SK-N-SH (cell line): ENCODE results near the gene JPT2. TPM values are rescaled to one million over a fixed set of nuclear protein-coding genes. Genes with fewer than 3 reads are reported as not detected.

Experiments used
- CTCF ChIA-PET: fragments of 300-600, 350-600 bp; formaldehyde crosslinking; extraction: SDS; loops from one replicate; lab custom pipeline; 2021; lab: Yijun Ruan, JAX
- POLR2A ChIA-PET: fragments of 350-600 bp; sonication (Branson Sonifier 250); formaldehyde crosslinking; extraction: SDS; loops from one replicate; lab custom pipeline; 2020; ENCODE audit warnings: antibody characterized with exemption, inconsistent platforms; lab: Yijun Ruan, JAX
- DNase-seq: peaks from one replicate; pipeline ENCODE4 v3.0.0; 2012
- H2AFZ ChIP-seq: fragments of 200-600 bp; sonication (generic); 2 replicates; pipeline ENCODE4 v1.8.1; 2016; ENCODE audit warnings: antibody characterized with exemption, mild to moderate bottlenecking, low read depth
- H3F3A ChIP-seq: fragments of 200-600 bp; sonication (generic); replicated peaks from 2 replicates; pipeline ENCODE3; 2016; ENCODE audit warnings: antibody characterized with exemption, mild to moderate bottlenecking; ENCODE audit not compliant: insufficient read depth
- H3K27ac ChIP-seq, 2 experiments: fragments of 200-500 bp in 1 of 2; fragments of 200-600 bp in 1 of 2; sonication (Bioruptor generic) in 1 of 2; sonication (generic), shearing (Covaris generic) in 1 of 2; 2 replicates each; pipeline versions ENCODE4 v1.5.1 to v1.6.1; 2014 to 2016; ENCODE audit warnings: low read depth in 2 of 2, inconsistent platforms in 1 of 2, low read length in 1 of 2, mild to moderate bottlenecking in 1 of 2, mixed read lengths in 1 of 2
- H3K27me3 ChIP-seq: fragments of 200-600 bp; sonication (generic), shearing (Covaris generic); 2 replicates; pipeline ENCODE4 v1.6.1; 2016; ENCODE audit warnings: mixed run types; ENCODE audit not compliant: insufficient read depth
- H3K36me3 ChIP-seq, 2 experiments: fragments of 200-500 bp in 1 of 2; fragments of 200-600 bp in 1 of 2; sonication (Bioruptor generic) in 1 of 2; sonication (generic) in 1 of 2; replicated peaks in 1 of 2; 2 replicates each; pipeline versions ENCODE3 to v1.5.1; 2014 to 2016; ENCODE audit warnings: low read length in 1 of 2, mild to moderate bottlenecking in 1 of 2; ENCODE audit not compliant: insufficient read depth in 2 of 2, control insufficient read depth in 1 of 2
- H3K4me1 ChIP-seq, 2 experiments: fragments of 200-500 bp in 1 of 2; fragments of 200-600 bp in 1 of 2; sonication (Bioruptor generic) in 1 of 2; sonication (generic), shearing (Covaris generic) in 1 of 2; 2 replicates each; pipeline versions ENCODE4 v1.5.1 to v1.6.1; 2014 to 2016; ENCODE audit warnings: low read depth in 1 of 2, low read length in 1 of 2, mixed run types in 1 of 2; ENCODE audit not compliant: insufficient read depth in 2 of 2, control insufficient read depth in 1 of 2
- H3K4me2 ChIP-seq: fragments of 200-600 bp; sonication (generic), shearing (Covaris generic); 2 replicates; pipeline ENCODE4 v1.6.1; 2017; ENCODE audit warnings: mixed run types
- H3K4me3 ChIP-seq, 2 experiments: fragments of 200-500 bp in 1 of 2; fragments of 200-600 bp in 1 of 2; sonication (Bioruptor generic) in 1 of 2; sonication (generic), shearing (Covaris generic) in 1 of 2; 2 replicates each; pipeline versions ENCODE4 v1.5.1 to v1.8.1; 2014 to 2016; ENCODE audit warnings: low read depth in 2 of 2, inconsistent platforms in 1 of 2, low read length in 1 of 2, mild to moderate bottlenecking in 1 of 2, mixed read lengths in 1 of 2, moderate library complexity in 1 of 2
- H3K79me2 ChIP-seq: fragments of 200-600 bp; sonication (generic); 2 replicates; pipeline ENCODE4 v1.8.1; 2017; ENCODE audit warnings: mild to moderate bottlenecking; ENCODE audit not compliant: insufficient read depth
- H3K9ac ChIP-seq: fragments of 200-600 bp; sonication (generic); 2 replicates; pipeline ENCODE4 v1.6.1; 2017; ENCODE audit warnings: mixed run types
- H3K9me2 ChIP-seq: fragments of 200-600 bp; sonication (generic); 2 replicates; pipeline ENCODE4 v1.6.1; 2017; ENCODE audit warnings: mixed run types
- H3K9me3 ChIP-seq: fragments of 200-600 bp; sonication (generic); 2 replicates; pipeline ENCODE4 v1.6.1; 2017; ENCODE audit warnings: mixed run types, mild to moderate bottlenecking, moderate library complexity
- H4K20me1 ChIP-seq: fragments of 200-600 bp; sonication (generic); 2 replicates; pipeline ENCODE4 v1.6.1; 2017; ENCODE audit warnings: mild to moderate bottlenecking, mixed run types; ENCODE audit not compliant: insufficient read depth
- CHD2 ChIP-seq: fragments of 150-350 bp; IDR thresholded peaks from 2 replicates; pipeline ENCODE4 v1.6.1; 2018; ENCODE audit warnings: low read length; ENCODE audit not compliant: partially characterized antibody
- ELF1 ChIP-seq: IDR thresholded peaks from 2 replicates; pipeline ENCODE4 v1.4.0; 2012
- EP300 ChIP-seq, 2 experiments: IDR thresholded peaks; 2 replicates each; pipeline versions ENCODE4 v1.4.0 to v1.6.1; 2012; ENCODE audit warnings: borderline replicate concordance in 1 of 2, low read depth in 1 of 2, low read length in 1 of 2
- MXI1 ChIP-seq: IDR thresholded peaks from 2 replicates; pipeline ENCODE4 v1.6.1; 2012; ENCODE audit warnings: mild to moderate bottlenecking, low read depth, low read length, improper control_type of control experiment
- NFIC ChIP-seq: IDR thresholded peaks from 2 replicates; pipeline ENCODE4 v1.4.0; 2012; ENCODE audit warnings: borderline replicate concordance
- RCOR1 ChIP-seq: fragments of 150-350 bp; IDR thresholded peaks from 2 replicates; pipeline ENCODE4 v1.6.1; 2017; ENCODE audit warnings: antibody characterized with exemption, low read length
- RFX5 ChIP-seq: IDR thresholded peaks from 2 replicates; pipeline ENCODE4 v1.6.1; 2012; ENCODE audit warnings: mild to moderate bottlenecking, improper control_type of control experiment, low read length
- SIN3A ChIP-seq: IDR thresholded peaks from 2 replicates; pipeline ENCODE4 v1.6.1; 2012; ENCODE audit warnings: low read depth, mild to moderate bottlenecking, low read length, moderate library complexity, borderline replicate concordance
- SMC3 ChIP-seq: IDR thresholded peaks from 2 replicates; pipeline ENCODE4 v1.6.1; 2012; ENCODE audit warnings: low read depth, low read length, improper control_type of control experiment
- TEAD4 ChIP-seq: IDR thresholded peaks from 2 replicates; pipeline ENCODE4 v1.4.0; 2012; ENCODE audit warnings: mild to moderate bottlenecking, borderline replicate concordance; ENCODE audit not compliant: insufficient read depth
- WGBS: methylation state at CpG from one replicate; pipeline ENCODE4 v1.1.6; 2017; ENCODE audit warnings: low lambda C conversion rate; 5-methylcytosine and 5-hydroxymethylcytosine counted together
- polyA plus RNA-seq, 3 experiments: library from polyadenylated mRNA; depleted of rRNA; stranded (reverse); fragments of >200 nt; gene quantifications; 2 replicates each; pipeline ENCODE4 v1.2.3, GENCODE V29; 2012
- TF ChIP-seq, protein P1 (sequence below): fragments of 150-350 bp; IDR thresholded peaks from 2 replicates; pipeline ENCODE4 v1.6.1; 2017; ENCODE audit warnings: antibody characterized with exemption, low read length, low read depth, borderline replicate concordance
- TF ChIP-seq, protein P2 (sequence below): fragments of 200-600 bp; sonication (generic); IDR thresholded peaks from 2 replicates; pipeline ENCODE4 v1.6.1; 2017; ENCODE audit warnings: antibody characterized with exemption, mild to moderate bottlenecking, moderate library complexity
- TF ChIP-seq, protein P3 (sequence below): IDR thresholded peaks from 2 replicates; pipeline ENCODE4 v1.6.1; 2012; ENCODE audit warnings: mild to moderate bottlenecking, low read depth, low read length, moderate library complexity
- TF ChIP-seq, protein P4 (sequence below): IDR thresholded peaks from 2 replicates; pipeline ENCODE4 v1.4.0; 2012; ENCODE audit warnings: low read depth
- TF ChIP-seq, protein P5 (sequence below): IDR thresholded peaks from 2 replicates; pipeline ENCODE4; 2012

The JPT2 gene
- polyA plus RNA-seq, 1 of the 3 experiments (the other 2 are of a cell fraction): 67.4 TPM

DNA sequence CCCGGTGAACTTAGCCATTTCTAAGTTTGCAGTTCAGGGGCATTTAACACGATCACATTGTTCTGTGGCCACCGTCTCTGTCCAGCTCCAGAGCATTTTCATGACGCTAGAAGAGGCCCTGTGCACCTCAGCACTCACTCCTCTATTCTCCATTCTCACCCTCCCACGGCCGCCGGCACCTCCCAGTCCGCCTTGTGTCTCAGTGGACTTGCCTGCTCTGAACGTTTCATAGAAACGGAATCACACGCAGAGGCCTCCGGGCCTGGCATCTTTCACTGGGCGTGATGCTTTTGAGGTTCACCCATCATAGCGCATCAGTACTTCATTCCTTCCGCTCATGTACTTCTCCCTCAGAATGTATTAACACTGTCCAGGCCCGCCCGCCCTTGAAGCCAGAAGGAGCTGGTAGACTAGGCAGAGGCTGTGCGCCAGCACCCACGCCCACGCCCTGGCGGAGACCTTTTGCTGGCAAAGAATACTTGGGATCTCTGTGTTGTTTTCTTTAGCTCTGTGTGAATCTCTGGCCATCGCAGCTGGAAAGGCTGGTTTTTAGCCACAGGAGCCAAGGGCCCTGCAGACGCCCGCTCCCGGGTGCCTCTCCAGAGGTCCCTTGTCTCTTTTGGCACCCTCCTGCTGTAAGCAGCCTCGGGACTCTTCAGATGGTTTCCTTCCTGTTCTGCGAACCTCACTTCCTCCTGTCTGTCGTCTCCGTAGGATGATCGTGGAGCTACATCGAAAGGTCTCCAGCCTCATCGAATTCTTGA lies 23.4 kb upstream of the JPT2 start:
- CTCF ChIA-PET: no interaction called here
- no peaks in the 10 kb centered on the region for H3K27me3 ChIP-seq
- H3K4me2 ChIP-seq: no peak overlapping the region
- H4K20me1 ChIP-seq: peaks cover 15% of the 10 kb centered on the region
- TF ChIP-seq, protein P1, sequence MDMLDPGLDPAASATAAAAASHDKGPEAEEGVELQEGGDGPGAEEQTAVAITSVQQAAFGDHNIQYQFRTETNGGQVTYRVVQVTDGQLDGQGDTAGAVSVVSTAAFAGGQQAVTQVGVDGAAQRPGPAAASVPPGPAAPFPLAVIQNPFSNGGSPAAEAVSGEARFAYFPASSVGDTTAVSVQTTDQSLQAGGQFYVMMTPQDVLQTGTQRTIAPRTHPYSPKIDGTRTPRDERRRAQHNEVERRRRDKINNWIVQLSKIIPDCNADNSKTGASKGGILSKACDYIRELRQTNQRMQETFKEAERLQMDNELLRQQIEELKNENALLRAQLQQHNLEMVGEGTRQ: no peak
- TF ChIP-seq RFX5 (no peak), RCOR1 (no peak), ELF1 (no peak), SIN3A (no peak), MXI1 (no peak), SMC3 (no peak), EP300 (IDR thresholded peaks at IDR 0.05; ENCODE audit: borderline replicate concordance in 1 of 2, low read depth in 1 of 2, low read length in 1 of 2) (no peak), TEAD4 (no peak), NFIC (no peak), CHD2 (no peak)
- TF ChIP-seq, protein P2, sequence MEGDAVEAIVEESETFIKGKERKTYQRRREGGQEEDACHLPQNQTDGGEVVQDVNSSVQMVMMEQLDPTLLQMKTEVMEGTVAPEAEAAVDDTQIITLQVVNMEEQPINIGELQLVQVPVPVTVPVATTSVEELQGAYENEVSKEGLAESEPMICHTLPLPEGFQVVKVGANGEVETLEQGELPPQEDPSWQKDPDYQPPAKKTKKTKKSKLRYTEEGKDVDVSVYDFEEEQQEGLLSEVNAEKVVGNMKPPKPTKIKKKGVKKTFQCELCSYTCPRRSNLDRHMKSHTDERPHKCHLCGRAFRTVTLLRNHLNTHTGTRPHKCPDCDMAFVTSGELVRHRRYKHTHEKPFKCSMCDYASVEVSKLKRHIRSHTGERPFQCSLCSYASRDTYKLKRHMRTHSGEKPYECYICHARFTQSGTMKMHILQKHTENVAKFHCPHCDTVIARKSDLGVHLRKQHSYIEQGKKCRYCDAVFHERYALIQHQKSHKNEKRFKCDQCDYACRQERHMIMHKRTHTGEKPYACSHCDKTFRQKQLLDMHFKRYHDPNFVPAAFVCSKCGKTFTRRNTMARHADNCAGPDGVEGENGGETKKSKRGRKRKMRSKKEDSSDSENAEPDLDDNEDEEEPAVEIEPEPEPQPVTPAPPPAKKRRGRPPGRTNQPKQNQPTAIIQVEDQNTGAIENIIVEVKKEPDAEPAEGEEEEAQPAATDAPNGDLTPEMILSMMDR: no peak
- TF ChIP-seq, protein P3, sequence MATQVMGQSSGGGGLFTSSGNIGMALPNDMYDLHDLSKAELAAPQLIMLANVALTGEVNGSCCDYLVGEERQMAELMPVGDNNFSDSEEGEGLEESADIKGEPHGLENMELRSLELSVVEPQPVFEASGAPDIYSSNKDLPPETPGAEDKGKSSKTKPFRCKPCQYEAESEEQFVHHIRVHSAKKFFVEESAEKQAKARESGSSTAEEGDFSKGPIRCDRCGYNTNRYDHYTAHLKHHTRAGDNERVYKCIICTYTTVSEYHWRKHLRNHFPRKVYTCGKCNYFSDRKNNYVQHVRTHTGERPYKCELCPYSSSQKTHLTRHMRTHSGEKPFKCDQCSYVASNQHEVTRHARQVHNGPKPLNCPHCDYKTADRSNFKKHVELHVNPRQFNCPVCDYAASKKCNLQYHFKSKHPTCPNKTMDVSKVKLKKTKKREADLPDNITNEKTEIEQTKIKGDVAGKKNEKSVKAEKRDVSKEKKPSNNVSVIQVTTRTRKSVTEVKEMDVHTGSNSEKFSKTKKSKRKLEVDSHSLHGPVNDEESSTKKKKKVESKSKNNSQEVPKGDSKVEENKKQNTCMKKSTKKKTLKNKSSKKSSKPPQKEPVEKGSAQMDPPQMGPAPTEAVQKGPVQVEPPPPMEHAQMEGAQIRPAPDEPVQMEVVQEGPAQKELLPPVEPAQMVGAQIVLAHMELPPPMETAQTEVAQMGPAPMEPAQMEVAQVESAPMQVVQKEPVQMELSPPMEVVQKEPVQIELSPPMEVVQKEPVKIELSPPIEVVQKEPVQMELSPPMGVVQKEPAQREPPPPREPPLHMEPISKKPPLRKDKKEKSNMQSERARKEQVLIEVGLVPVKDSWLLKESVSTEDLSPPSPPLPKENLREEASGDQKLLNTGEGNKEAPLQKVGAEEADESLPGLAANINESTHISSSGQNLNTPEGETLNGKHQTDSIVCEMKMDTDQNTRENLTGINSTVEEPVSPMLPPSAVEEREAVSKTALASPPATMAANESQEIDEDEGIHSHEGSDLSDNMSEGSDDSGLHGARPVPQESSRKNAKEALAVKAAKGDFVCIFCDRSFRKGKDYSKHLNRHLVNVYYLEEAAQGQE: no peak
- TF ChIP-seq, protein P4, sequence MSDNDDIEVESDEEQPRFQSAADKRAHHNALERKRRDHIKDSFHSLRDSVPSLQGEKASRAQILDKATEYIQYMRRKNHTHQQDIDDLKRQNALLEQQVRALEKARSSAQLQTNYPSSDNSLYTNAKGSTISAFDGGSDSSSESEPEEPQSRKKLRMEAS: no peak
- TF ChIP-seq, protein P5, sequence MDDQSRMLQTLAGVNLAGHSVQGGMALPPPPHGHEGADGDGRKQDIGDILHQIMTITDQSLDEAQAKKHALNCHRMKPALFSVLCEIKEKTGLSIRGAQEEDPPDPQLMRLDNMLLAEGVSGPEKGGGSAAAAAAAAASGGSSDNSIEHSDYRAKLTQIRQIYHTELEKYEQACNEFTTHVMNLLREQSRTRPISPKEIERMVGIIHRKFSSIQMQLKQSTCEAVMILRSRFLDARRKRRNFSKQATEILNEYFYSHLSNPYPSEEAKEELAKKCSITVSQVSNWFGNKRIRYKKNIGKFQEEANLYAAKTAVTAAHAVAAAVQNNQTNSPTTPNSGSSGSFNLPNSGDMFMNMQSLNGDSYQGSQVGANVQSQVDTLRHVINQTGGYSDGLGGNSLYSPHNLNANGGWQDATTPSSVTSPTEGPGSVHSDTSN: no peak
- DNase-seq: no peak
- no peaks in the 10 kb centered on the region for H3K9me3 ChIP-seq
- H2AFZ ChIP-seq: no peak overlapping the region
- H3K27ac ChIP-seq: no peak overlapping the region
- H3K36me3 ChIP-seq: peaks cover 14 to 63% of the 10 kb centered on the region in 2 experiments
- no peak overlapping the region for H3K4me3 ChIP-seq
- peaks cover 0 to 7% of the 10 kb centered on the region in 2 experiments; a peak in 1 of 4 replicates for H3K4me1 ChIP-seq
- 95% methylated on average over 32 of the region's 32 CpGs for WGBS
- peaks cover 10% of the 10 kb centered on the region for H3F3A ChIP-seq
- no peaks in the 10 kb centered on the region; the same call in 1 of the 2 replicates for H3K79me2 ChIP-seq
- POLR2A ChIA-PET: no interaction called here
- H3K9ac ChIP-seq: no peak overlapping the region
- no peaks in the 10 kb centered on the region for H3K9me2 ChIP-seq
